SJCRH30 (cell line): ENCODE data around the gene SH2D1B. TPM values are rescaled to one million over a fixed set of nuclear protein-coding genes. Genes with fewer than 3 reads are reported as not detected.

Source experiments
- DNase-seq, 2 experiments: peaks; one replicate each; pipeline ENCODE4 v3.0.0-alpha.2; 2015 to 2020
- H3K27ac ChIP-seq: fragments of 250-450 bp; sonication (Bioruptor Pico); 2 replicates; pipeline ENCODE4 v1.5.1; 2020; ENCODE audit warnings: mild to moderate bottlenecking, moderate library complexity
- H3K27me3 ChIP-seq: fragments of 250-450 bp; sonication (Bioruptor Pico); 2 replicates; pipeline ENCODE4 v1.5.1; 2020; ENCODE audit warnings: mild to moderate bottlenecking, moderate library complexity
- H3K36me3 ChIP-seq: fragments of 250-450 bp; sonication (Bioruptor Pico); 2 replicates; pipeline ENCODE4 v1.5.1; 2020; ENCODE audit warnings: mild to moderate bottlenecking, moderate library complexity
- H3K4me1 ChIP-seq: fragments of 250-450 bp; sonication (Bioruptor Pico); 2 replicates; pipeline ENCODE4 v1.5.1; 2020; ENCODE audit warnings: mild to moderate bottlenecking, moderate library complexity
- H3K4me3 ChIP-seq: fragments of 250-450 bp; sonication (Bioruptor Pico); 2 replicates; pipeline ENCODE4 v1.5.1; 2020; ENCODE audit warnings: mild to moderate bottlenecking, moderate library complexity
- H3K9me3 ChIP-seq: fragments of 250-450 bp; sonication (Bioruptor Pico); replicated peaks from 2 replicates; pipeline ENCODE4 v1.5.1; 2020; ENCODE audit warnings: mild to moderate bottlenecking, moderate library complexity
- total RNA-seq: library from RNA; depleted of rRNA; stranded (reverse); fragments of >200 nt; shearing (Covaris generic); gene quantifications from 2 replicates; pipeline ENCODE4 v1.2.3, GENCODE V29; 2014; rRNA removed

SH2D1B gene
- total RNA-seq, 1 experiment from 2014 or later = not detected

- H3K36me3 ChIP-seq = no peaks in the 10 kb centered on the region
- H3K27ac ChIP-seq = no peak overlapping the region
- H3K4me3 ChIP-seq = no peak overlapping the region
- H3K9me3 ChIP-seq = no peaks in the 10 kb centered on the region
- no peaks in the 10 kb centered on the region for H3K27me3 ChIP-seq
- no peak for DNase-seq
- H3K4me1 ChIP-seq = no peaks in the 10 kb centered on the region
Observed at GRCh38 chr1:162349635-162350330, 62.2 kb downstream of the SH2D1B start.

DNA sequence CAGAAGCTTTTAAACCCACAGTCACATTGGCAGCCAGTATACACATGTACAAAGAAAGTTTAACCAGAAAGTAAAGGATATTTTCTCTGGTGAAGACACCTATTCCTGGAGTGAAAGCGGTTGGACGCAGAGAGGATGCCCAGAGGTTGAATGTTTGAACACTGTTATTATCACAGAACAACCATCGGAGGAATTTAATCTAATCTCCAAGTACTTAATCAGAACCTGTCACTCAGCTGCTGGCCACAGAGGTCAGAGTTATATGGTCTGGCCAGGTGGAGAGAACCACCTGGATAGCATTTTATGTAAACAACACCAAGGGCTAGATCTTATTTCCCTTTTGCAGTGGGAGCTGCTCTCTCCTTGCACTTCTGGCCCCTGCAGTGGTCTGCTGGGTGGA, 64.7 kb downstream of the SH2D1B start:
- no peaks in the 10 kb centered on the region for H3K27me3 ChIP-seq
- no peaks in the 10 kb centered on the region for H3K9me3 ChIP-seq
- H3K4me1 ChIP-seq = no peaks in the 10 kb centered on the region
- DNase-seq = no peak
- H3K4me3 ChIP-seq = no peak overlapping the region
- no peaks in the 10 kb centered on the region for H3K36me3 ChIP-seq
- no peak overlapping the region for H3K27ac ChIP-seq

Other genes with a start within 250 kb of the SH2D1B start
- not detected in 2 replicates for gene SPATA46, start 35.3 kb downstream of the SH2D1B start, total RNA-seq
- 0.57 and 0.63 TPM in 2 replicates for gene C1orf226, start 30.4 kb downstream of the SH2D1B start, total RNA-seq
- 35.3 and 38.8 TPM in 2 replicates for gene UHMK1, start 85.7 kb upstream of the SH2D1B start, total RNA-seq
- 70.7 and 76.1 TPM in 2 replicates for gene UAP1, start 149.6 kb upstream of the SH2D1B start, total RNA-seq
- gene DDR2, start 220.3 kb upstream of the SH2D1B start, total RNA-seq = 41.1 and 47.8 TPM in 2 replicates